Activated T-cell treated with anti-CD3 and anti-CD28 coated beads, Interleukin-2, amount 50 U/mL, for 72 hours (primary cell): ENCODE measurements around the gene VMAC. TPM values are rescaled to one million over a fixed set of nuclear protein-coding genes. Genes with fewer than 3 reads are reported as not detected.

Experiments used
- ATAC-seq, 2 donors: fragments of 150-1000 bp; cut with Tn5 transposase; replicated peaks in 1 of 2; 2 replicates each; pipeline ENCODE4 v1.10.0; 2021; ENCODE audit warnings: moderate library complexity in 2 of 2, mild to moderate bottlenecking in 1 of 2
- DNase-seq, 2 donors: peaks; one replicate each; pipeline ENCODE4 v3.0.0; 2021 to 2022; ENCODE audit warnings: mixed read lengths in 1 of 2
- H3K27ac Mint-ChIP-seq: one replicate; pipeline ENCODE4 v1.8.0; 2022; ENCODE audit warnings: mild to moderate bottlenecking, moderate library complexity, mixed read lengths
- H3K27me3 Mint-ChIP-seq: one replicate; pipeline ENCODE4 v1.8.0; 2022; ENCODE audit warnings: low read depth, mixed read lengths
- H3K36me3 Mint-ChIP-seq, 2 donors: one replicate each; pipeline ENCODE4 v1.8.0; 2022; ENCODE audit warnings: mixed read lengths in 2 of 2, mild to moderate bottlenecking in 1 of 2; ENCODE audit not compliant: insufficient read depth in 2 of 2
- H3K4me1 Mint-ChIP-seq: one replicate; pipeline ENCODE4 v1.8.0; 2022; ENCODE audit warnings: low read depth, mixed read lengths
- H3K4me3 Mint-ChIP-seq, 2 donors: one replicate each; pipeline ENCODE4 v1.8.0; 2022; ENCODE audit warnings: mild to moderate bottlenecking in 2 of 2, mixed read lengths in 2 of 2, moderate library complexity in 2 of 2
- H3K9me3 Mint-ChIP-seq, 2 donors: one replicate each; pipeline ENCODE4 v1.8.0; 2022; ENCODE audit warnings: mixed read lengths in 2 of 2
- total RNA-seq, 2 donors: library from RNA; stranded (reverse); gene quantifications; one replicate each; pipeline ENCODE4 v1.2.3, GENCODE V29; 2022

Gene VMAC
- total RNA-seq, 2 donors from 2014 or later: 8.7 to 10.5 TPM

- Mint-ChIP-seq H3K4me1 (peaks cover 98% of the 10 kb centered on the region), H3K27me3 (no peaks in the 10 kb centered on the region), H3K27ac (peak overlapping the region; percentile 30), H3K36me3 (peaks cover 0 to 3% of the 10 kb centered on the region in 2 donors), H3K9me3 (no peaks in the 10 kb centered on the region), H3K4me3 (no peak overlapping the region)
- ATAC-seq: no peak
- DNase-seq: no peak
Observed at GRCh38 chr19:5958851-5959122, 54.1 kb downstream of the VMAC start.

GRCh38 chr19:5959260-5960004, 54.8 kb downstream of the VMAC start:
- Mint-ChIP-seq H3K27me3 (no peaks in the 10 kb centered on the region), H3K4me3 (no peak overlapping the region), H3K36me3 (peaks cover 0 to 3% of the 10 kb centered on the region in 2 donors), H3K4me1 (peaks cover 98% of the 10 kb centered on the region), H3K27ac (peak overlapping the region; percentile 30), H3K9me3 (no peaks in the 10 kb centered on the region)
- DNase-seq (no peak), ATAC-seq (no peak)

Other genes starting within 250 kb of the VMAC start
- 10 to 100 TPM; 33.8 to 34.1 TPM for gene MICOS13, start 224.4 kb upstream of the VMAC start, total RNA-seq
- gene HSD11B1L, start 223.8 kb upstream of the VMAC start, total RNA-seq: 1 to 10 TPM; 3.0 to 5.1 TPM
- gene RPL36, start 214.6 kb upstream of the VMAC start, total RNA-seq: 1,000 to 10,000 TPM; 1,272 to 1,302 TPM
- 100 to 1,000 TPM; 262 to 266 TPM for gene LONP1, start 184.7 kb upstream of the VMAC start, total RNA-seq
- gene CATSPERD, start 184.2 kb upstream of the VMAC start, total RNA-seq: not detected
- gene PRR22, start 120.1 kb upstream of the VMAC start, total RNA-seq: 1 to 10 TPM; 4.6 to 4.7 TPM
- 10 to 100 TPM; 40.7 to 55.8 TPM for gene DUS3L, start 113.7 kb upstream of the VMAC start, total RNA-seq
- gene NRTN, start 99.8 kb upstream of the VMAC start, total RNA-seq: 1 to 10 TPM; 2.7 to 3.7 TPM
- under 1 TPM in 1 of 2 donors, not detected in 1; 0.21 TPM for gene FUT6, start 65.2 kb upstream of the VMAC start, total RNA-seq
- 1 to 10 TPM; 1.7 to 3.6 TPM for gene FUT3, start 53.4 kb upstream of the VMAC start, total RNA-seq
- gene FUT5, start 34.3 kb upstream of the VMAC start, total RNA-seq: 1 to 10 TPM in 1 of 2 donors, under 1 TPM in 1; 0.44 to 1.7 TPM
- gene NDUFA11, start 1.1 kb upstream of the VMAC start, total RNA-seq: 100 to 1,000 TPM; 158 to 174 TPM
- 10 to 100 TPM; 12.9 to 20.9 TPM for gene CAPS, start 9.4 kb downstream of the VMAC start, total RNA-seq
- 100 to 1,000 TPM in 1 of 2 donors, 10 to 100 TPM in 1; 89.2 to 108 TPM for gene RANBP3, start 73.3 kb downstream of the VMAC start, total RNA-seq
- 10 to 100 TPM in 1 of 2 donors, 1 to 10 TPM in 1; 8.7 to 11.6 TPM for gene RFX2, start 205.6 kb downstream of the VMAC start, total RNA-seq
- gene ACSBG2, start 230.8 kb downstream of the VMAC start, total RNA-seq: not detected